RWPE2 (cell line): ENCODE measurements around the gene SERPINB3.

Source experiments
- ATAC-seq: fragments of 200-7000 bp; cut with Tn5 transposase; 3 replicates; pipeline ENCODE4 v1.9.1; 2021; ENCODE audit warnings: low read depth
- DNase-seq: peaks from one replicate; pipeline ENCODE4 v3.0.0-alpha.2; 2020; ENCODE audit warnings: low spot score
- H3K27ac ChIP-seq: fragments of 450-650 bp; 2 replicates; pipeline ENCODE4 v1.5.1; 2017; ENCODE audit warnings: mild to moderate bottlenecking; ENCODE audit not compliant: poor library complexity, severe bottlenecking
- H3K27me3 ChIP-seq: fragments of 250-450 bp; sonication (Bioruptor Pico); 2 replicates; pipeline ENCODE4 v1.5.1; 2021; ENCODE audit warnings: mild to moderate bottlenecking, moderate library complexity; ENCODE audit not compliant: insufficient read depth, poor library complexity, severe bottlenecking
- H3K36me3 ChIP-seq: fragments of 250-450 bp; sonication (Bioruptor Pico); 2 replicates; pipeline ENCODE4 v1.5.1; 2020; ENCODE audit warnings: low read depth, mild to moderate bottlenecking, moderate library complexity
- H3K4me1 ChIP-seq: fragments of 250-450 bp; sonication (Bioruptor Pico); 2 replicates; pipeline ENCODE4 v1.5.1; 2021; ENCODE audit warnings: mild to moderate bottlenecking, moderate library complexity; ENCODE audit not compliant: insufficient read depth, poor library complexity, severe bottlenecking
- H3K4me3 ChIP-seq: fragments of 250-450 bp; sonication (Bioruptor Pico); 2 replicates; pipeline ENCODE4 v1.5.1; 2021; ENCODE audit warnings: mild to moderate bottlenecking, moderate library complexity; ENCODE audit not compliant: severe bottlenecking
- H3K9me3 ChIP-seq: fragments of 250-450 bp; sonication (Bioruptor Pico); 2 replicates; pipeline ENCODE4 v1.5.1; 2021; ENCODE audit warnings: mild to moderate bottlenecking, moderate library complexity; ENCODE audit not compliant: severe bottlenecking
- CTCF ChIP-seq: fragments of 450-650 bp; IDR thresholded peaks from one replicate; pipeline ENCODE4 v1.5.1; 2017; ENCODE audit warnings: mild to moderate bottlenecking, moderate library complexity; ENCODE audit not compliant: poor library complexity, severe bottlenecking

The SERPINB3 gene

GRCh38 chr18:63627819-63628218, 33.9 kb downstream of the SERPINB3 start:
- Histone ChIP-seq H3K4me1 (no peaks in the 10 kb centered on the region), H3K36me3 (no peaks in the 10 kb centered on the region), H3K27ac (no peak overlapping the region), H3K27me3 (no peaks in the 10 kb centered on the region), H3K9me3 (no peaks in the 10 kb centered on the region), H3K4me3 (no peak overlapping the region)
- no peak for TF ChIP-seq CTCF
- no peak for DNase-seq
- ATAC-seq = no peak

GRCh38 chr18:63626431-63626830, 35.3 kb downstream of the SERPINB3 start:
- Histone ChIP-seq H3K9me3 (no peaks in the 10 kb centered on the region), H3K4me1 (no peaks in the 10 kb centered on the region), H3K4me3 (no peak overlapping the region), H3K27ac (no peak overlapping the region), H3K36me3 (no peaks in the 10 kb centered on the region), H3K27me3 (no peaks in the 10 kb centered on the region)
- ATAC-seq (no peak), DNase-seq (no peak)
- no peak for TF ChIP-seq CTCF

GRCh38 chr18:63624863-63625262, 36.8 kb downstream of the SERPINB3 start:
- H3K4me1 ChIP-seq = no peaks in the 10 kb centered on the region
- ATAC-seq = no peak
- H3K36me3 ChIP-seq = no peaks in the 10 kb centered on the region
- TF ChIP-seq CTCF = no peak
- no peak overlapping the region for H3K27ac ChIP-seq
- no peaks in the 10 kb centered on the region for H3K9me3 ChIP-seq
- no peak overlapping the region for H3K4me3 ChIP-seq
- no peaks in the 10 kb centered on the region for H3K27me3 ChIP-seq
- DNase-seq = no peak

GRCh38 chr18:63619661-63620060, 42.0 kb downstream of the SERPINB3 start:
- DNase-seq = no peak
- H3K27ac ChIP-seq = no peak overlapping the region
- no peak overlapping the region for H3K4me3 ChIP-seq
- no peaks in the 10 kb centered on the region for H3K4me1 ChIP-seq
- TF ChIP-seq CTCF = no peak
- H3K27me3 ChIP-seq = no peaks in the 10 kb centered on the region
- no peaks in the 10 kb centered on the region for H3K36me3 ChIP-seq
- no peaks in the 10 kb centered on the region for H3K9me3 ChIP-seq
- no peak for ATAC-seq

- H3K27me3 ChIP-seq = no peaks in the 10 kb centered on the region
- no peak for TF ChIP-seq CTCF
- H3K9me3 ChIP-seq = no peaks in the 10 kb centered on the region
- no peak for DNase-seq
- no peaks in the 10 kb centered on the region for H3K36me3 ChIP-seq
- no peak for ATAC-seq
- no peak overlapping the region for H3K27ac ChIP-seq
- H3K4me3 ChIP-seq = no peak overlapping the region
- no peaks in the 10 kb centered on the region for H3K4me1 ChIP-seq
Observed at GRCh38 chr18:63617915-63618234, 43.8 kb downstream of the SERPINB3 start.
